SH-SY5Y (cell line): ENCODE data around the gene MTTP.

Experiments
- GATA2 ChIP-seq: IDR thresholded peaks from 2 replicates; pipeline ENCODE4 v1.6.1; 2011; ENCODE audit warnings: mild to moderate bottlenecking, low read depth, low read length
- GATA3 ChIP-seq: IDR thresholded peaks from 2 replicates; pipeline ENCODE4 v1.6.1; 2011; ENCODE audit warnings: low read depth, mild to moderate bottlenecking, low read length, moderate library complexity

DNA sequence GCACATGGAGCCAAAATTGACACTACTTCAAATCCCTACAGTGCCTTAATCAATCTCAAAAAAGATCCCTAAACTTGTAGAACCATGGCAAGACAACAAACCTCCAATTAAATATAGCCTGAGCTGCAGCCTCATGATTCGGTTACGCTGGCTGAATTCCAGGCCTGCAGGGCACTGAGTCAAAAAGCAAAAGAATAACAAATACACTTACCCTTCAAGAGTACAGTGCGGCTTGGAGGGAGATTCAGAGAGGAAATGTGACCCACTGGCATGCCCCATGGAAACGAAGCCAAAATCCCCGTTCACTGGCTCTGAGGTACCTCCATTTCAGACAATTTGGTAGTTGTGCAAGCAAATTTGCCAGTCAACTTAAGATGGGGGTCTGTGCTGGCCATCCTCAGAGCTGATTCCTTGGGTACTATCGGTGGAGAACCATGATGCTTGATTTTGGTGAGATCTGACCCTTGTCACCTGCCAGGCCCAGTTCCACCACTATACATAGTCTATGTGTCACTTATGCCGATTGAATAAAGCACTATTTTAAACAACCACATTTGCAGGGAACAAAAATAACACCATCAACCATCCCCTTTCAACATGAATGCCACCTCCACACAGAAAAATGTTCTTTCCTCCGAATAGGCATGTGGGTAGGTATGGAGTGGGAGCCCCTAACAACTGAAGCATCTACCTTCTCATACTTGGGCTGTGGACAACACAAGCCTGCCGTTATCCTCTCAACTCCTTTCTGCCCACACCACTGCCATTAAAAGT, 80.9 kb downstream of the MTTP start:
- TF ChIP-seq GATA3 (no peak), GATA2 (no peak)
